Mucosa of rectum (tissue), 2 donors: ENCODE data around the gene ADAM22.

Source experiments
- H3K27ac ChIP-seq, 2 donors: one replicate each; pipeline ENCODE4 v1.7.0; 2013; ENCODE audit warnings: inconsistent platforms in 2 of 2, low read depth in 2 of 2, low read length in 2 of 2
- H3K27me3 ChIP-seq, 2 donors: one replicate each; pipeline ENCODE4 v1.7.0; 2013; ENCODE audit warnings: low read length in 2 of 2; ENCODE audit not compliant: control insufficient read depth in 2 of 2, insufficient read depth in 2 of 2
- H3K36me3 ChIP-seq, 2 donors: one replicate each; pipeline ENCODE4 v1.7.0; 2013; ENCODE audit warnings: low read length in 2 of 2; ENCODE audit not compliant: control insufficient read depth in 2 of 2, insufficient read depth in 2 of 2
- H3K4me1 ChIP-seq, 2 donors: one replicate each; pipeline ENCODE4 v1.7.0; 2013; ENCODE audit warnings: low read length in 2 of 2, mild to moderate bottlenecking in 1 of 2; ENCODE audit not compliant: control insufficient read depth in 2 of 2, insufficient read depth in 2 of 2
- H3K4me3 ChIP-seq, 2 donors: one replicate each; pipeline ENCODE4 v1.7.0; 2013; ENCODE audit warnings: low read length in 2 of 2
- H3K9ac ChIP-seq, 2 donors: one replicate each; pipeline ENCODE4 v1.7.0; 2013; ENCODE audit warnings: low read length in 2 of 2, low read depth in 1 of 2, mild to moderate bottlenecking in 1 of 2
- H3K9me3 ChIP-seq, 2 donors: one replicate each; pipeline ENCODE4 v1.7.0; 2013; ENCODE audit warnings: low read length in 2 of 2; ENCODE audit not compliant: control insufficient read depth in 2 of 2
- donor health status: healthy.
- donor health status: Normal muscosa, but diverticular disease.

Gene ADAM22

DNA sequence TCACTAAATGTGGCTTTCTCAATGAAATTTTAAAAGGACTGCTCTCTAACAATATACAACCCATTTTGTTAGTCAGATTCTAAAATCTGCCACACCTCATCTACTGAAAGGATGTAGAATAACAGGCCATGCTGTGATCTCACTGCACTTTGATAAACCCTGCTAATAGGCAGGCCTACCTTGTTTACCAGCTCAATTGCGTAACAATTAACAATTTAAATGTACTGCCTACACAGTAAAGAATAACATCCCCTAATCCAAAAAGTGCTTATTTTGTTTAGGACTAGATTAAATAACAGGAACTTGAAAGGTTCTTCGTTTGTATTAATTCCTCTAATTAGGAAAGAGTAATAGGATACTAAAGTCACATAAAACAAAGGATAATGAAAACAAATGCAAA, 281.2 kb downstream of the ADAM22 start:
- Histone ChIP-seq H3K27me3 (no peaks in the 10 kb centered on the region), H3K36me3 (peaks cover 46 to 49% of the 10 kb centered on the region in 2 donors), H3K9ac (no peak overlapping the region), H3K27ac (no peak overlapping the region), H3K9me3 (no peaks in the 10 kb centered on the region), H3K4me3 (no peak overlapping the region), H3K4me1 (peaks cover 12 to 17% of the 10 kb centered on the region in 2 donors)

DNA sequence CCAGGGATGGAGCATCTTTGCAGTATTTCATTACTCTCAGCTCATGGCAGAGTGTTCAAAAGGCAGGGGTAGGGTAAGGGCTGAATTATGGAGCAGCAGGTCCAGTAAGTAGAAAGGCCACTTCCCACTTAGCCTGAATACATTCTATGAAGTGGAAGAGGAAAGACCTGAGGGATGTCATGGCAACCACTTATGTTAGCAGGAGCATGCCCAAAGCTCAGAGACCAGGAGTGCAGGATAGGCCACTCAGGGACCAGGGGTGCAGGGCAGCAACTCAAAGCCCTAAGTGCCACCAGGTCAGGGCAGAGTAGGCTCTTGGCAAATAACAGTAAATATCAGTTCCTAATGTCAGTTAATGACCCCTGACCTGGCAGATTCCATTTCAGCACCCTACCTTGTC, 282.2 kb downstream of the ADAM22 start:
- H3K27me3 ChIP-seq, result no peaks in the 10 kb centered on the region
- no peak overlapping the region for H3K4me3 ChIP-seq
- H3K27ac ChIP-seq, result no peak overlapping the region
- no peak overlapping the region for H3K9ac ChIP-seq
- H3K36me3 ChIP-seq, result peaks cover 42 to 44% of the 10 kb centered on the region in 2 donors
- H3K4me1 ChIP-seq, result peaks cover 14 to 17% of the 10 kb centered on the region in 2 donors
- H3K9me3 ChIP-seq, result no peaks in the 10 kb centered on the region

DNA sequence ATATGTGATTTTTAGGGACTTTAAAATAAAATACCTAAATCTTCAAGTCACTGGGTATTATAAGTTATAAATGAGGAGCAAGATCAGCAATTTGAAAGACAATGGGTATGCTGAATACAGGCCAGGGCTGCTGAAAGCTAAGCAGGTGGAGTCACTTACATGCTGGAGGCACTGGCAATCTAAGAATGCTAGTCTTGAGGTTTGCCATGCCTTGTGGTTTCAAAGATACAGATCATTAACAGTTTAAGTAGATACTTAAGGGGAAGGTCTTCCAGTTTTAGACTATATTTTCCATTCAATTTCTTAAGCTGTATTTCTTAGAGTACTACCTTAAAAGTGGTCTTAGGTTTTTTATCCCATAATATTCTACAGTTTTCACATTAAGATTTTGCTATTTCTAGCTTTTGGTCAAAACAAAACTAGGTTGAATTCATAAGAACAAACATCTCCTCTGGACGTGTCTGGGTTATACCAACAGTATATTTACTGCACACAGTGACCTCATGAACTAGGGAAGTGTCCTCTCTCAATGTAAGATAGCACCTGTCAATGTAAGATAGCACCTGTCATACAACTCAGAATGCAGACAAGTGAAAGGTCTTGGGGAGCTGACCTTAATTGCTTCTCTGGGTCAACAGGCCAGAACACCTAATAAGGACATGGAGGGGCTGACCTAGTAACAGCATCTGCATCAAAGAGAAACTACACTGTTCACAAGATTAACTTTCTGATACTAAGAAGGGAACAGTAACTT, 283.8 kb downstream of the ADAM22 start:
- peaks cover 27 to 41% of the 10 kb centered on the region in 2 donors for H3K36me3 ChIP-seq
- H3K9me3 ChIP-seq, result no peaks in the 10 kb centered on the region
- peak overlapping the region; percentile 78 to 96 for H3K4me3 ChIP-seq
- H3K27me3 ChIP-seq, result no peaks in the 10 kb centered on the region
- H3K27ac ChIP-seq, result peak overlapping the region; percentile 92
- H3K9ac ChIP-seq, result peak overlapping the region; percentile 26 to 98
- peaks cover 15 to 17% of the 10 kb centered on the region in 2 donors for H3K4me1 ChIP-seq

DNA sequence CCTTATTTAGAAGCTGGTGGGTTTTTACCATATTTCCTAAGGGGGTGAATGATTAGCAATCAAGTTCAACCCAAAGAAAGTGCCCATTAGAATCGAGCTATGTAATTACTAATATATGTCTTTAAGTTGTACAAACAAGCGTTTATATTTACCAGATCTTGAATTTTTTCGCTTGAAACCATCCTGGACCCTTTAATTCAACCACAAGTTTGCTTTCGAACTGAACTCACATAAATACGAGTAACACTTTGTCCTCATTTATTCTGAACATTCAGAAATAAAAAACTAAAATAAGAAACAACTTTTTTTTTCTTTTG, 284.3 kb downstream of the ADAM22 start:
- Histone ChIP-seq H3K27me3 (no peaks in the 10 kb centered on the region), H3K9me3 (no peaks in the 10 kb centered on the region), H3K36me3 (peaks cover 22 to 36% of the 10 kb centered on the region in 2 donors), H3K4me3 (peak overlapping the region; percentile 78 to 96), H3K9ac (peak overlapping the region; percentile 96 to 98), H3K27ac (peak overlapping the region; percentile 92), H3K4me1 (peaks cover 17% of the 10 kb centered on the region in 2 donors)

DNA sequence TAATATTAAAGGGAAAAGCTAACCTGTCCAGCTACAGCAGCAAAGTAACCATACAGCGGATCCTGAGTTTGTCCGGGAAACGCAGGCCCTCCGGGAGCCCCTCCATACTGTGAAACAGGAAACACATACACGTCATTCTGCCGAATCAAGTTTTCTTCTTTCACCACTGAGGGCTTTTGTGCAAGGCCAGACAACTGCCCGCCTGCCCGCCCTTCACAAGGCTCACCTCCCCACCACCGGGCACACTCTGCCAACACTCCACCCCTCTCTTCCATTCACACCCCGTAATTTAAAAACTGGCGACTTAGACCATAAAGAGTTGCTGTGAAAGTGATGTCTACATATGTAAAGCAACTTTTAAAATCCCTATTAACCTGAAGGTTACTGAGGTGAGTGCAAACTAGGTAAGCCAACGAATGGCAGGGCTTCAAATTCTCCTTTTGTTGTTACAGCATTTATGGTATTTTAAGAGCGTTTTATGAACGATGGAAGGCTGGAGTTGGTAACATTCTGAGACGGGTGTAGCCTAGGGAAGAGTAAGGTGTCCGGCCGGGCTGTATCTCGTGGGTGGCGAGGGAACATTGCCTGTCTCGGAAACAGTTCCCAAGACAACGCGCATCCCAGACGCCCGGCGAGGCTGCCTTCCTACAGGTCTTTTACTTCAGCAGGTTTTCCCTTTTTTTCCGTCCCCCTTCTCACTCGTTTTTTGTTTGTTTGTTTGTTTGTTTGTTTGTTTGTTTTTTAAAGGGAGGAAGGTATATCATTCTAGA, 285.0 kb downstream of the ADAM22 start:
- peak overlapping the region; percentile 78 to 96 for H3K4me3 ChIP-seq
- H3K36me3 ChIP-seq, result peaks cover 17 to 31% of the 10 kb centered on the region in 2 donors
- H3K4me1 ChIP-seq, result peaks cover 17 to 20% of the 10 kb centered on the region in 2 donors
- peak overlapping the region; percentile 92 for H3K27ac ChIP-seq
- H3K9ac ChIP-seq, result peak overlapping the region; percentile 96 to 98
- no peaks in the 10 kb centered on the region for H3K9me3 ChIP-seq
- no peaks in the 10 kb centered on the region for H3K27me3 ChIP-seq

DNA sequence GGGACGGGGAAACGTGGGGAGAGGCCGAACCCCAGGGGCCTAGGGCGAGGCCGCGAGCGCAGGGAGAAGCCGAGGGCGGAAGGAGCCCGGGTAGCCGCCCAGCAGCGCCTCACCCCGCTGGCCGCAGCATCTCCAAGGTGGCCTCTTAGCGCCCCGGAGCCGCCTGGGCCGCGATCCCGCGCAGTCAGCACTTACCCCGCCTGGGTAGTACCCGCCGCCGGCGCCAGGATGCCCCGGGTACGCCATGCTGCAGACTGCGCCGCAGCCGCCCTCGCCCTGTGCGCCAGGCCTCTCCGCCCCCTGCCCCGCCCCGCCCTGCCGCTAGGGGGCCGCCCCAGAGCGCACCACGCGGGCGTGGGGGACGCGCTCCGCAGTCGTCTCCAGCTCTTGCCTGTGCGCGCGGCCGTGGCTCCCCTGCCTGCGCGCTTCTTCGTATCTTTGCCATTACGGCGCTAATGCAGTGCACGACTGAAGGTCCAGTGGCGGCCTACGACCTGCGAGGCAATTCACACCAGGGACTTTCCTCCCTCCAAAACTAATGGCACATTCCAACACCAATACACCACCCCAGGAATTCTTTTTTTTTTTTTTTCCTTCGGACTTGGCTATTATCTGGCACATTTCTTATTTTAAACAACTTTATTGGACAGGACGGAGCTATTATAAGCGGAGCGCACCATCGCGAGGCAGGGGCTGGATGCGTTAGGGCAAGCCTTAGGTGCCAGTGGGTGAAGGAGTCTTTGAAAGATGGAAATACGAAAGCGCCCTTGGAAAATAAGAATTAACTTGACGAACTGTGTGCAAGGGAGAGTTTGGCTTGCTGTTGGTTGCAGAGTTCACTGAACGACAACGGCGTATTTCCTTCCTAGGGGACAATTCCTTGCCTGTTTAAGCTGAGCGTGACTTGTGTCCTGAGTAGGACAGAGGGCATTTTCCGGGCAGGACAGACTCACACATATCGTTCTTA, 286.0 kb downstream of the ADAM22 start, which contains the start of gene SRI:
Gene SRI (minus strand): TSS at position 258 of the 967 bp plus-strand sequence. CDS start 12 bp downstream, at position 246.
- H3K27ac ChIP-seq, result peak within 1 kb of the TSS; percentile 92
- peak within 1 kb of the TSS; percentile 78 to 96 for H3K4me3 ChIP-seq
- H3K27me3 ChIP-seq, result no peaks in the 10 kb centered on the region
- H3K36me3 ChIP-seq, result peaks cover 9 to 23% of the 10 kb centered on the region in 2 donors
- peak within 1 kb of the TSS; percentile 96 to 98 for H3K9ac ChIP-seq
- no peaks in the 10 kb centered on the region for H3K9me3 ChIP-seq
- peaks cover 21 to 22% of the 10 kb centered on the region in 2 donors for H3K4me1 ChIP-seq

DNA sequence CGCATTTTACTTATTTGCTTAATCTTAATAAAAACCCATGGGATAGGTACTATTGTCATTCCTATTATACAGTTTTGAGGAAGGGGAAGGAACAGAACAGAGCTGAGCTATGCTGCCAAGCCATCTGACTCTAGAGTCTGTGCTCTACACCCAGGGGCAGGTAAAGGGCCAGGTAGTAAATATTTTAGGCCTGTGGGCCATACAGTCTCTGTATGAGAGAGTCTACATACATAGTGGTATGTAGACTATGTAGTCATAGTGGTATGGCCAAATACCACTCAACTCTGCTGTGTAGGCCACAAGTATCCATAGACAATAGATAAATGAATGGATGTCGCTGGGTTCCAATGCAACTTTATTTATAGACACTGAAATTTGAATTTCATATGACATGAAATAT, 289.2 kb downstream of the ADAM22 start:
- Histone ChIP-seq H3K4me3 (peak overlapping the region in 1 of 2 donors; percentile 84), H3K27ac (no peak overlapping the region), H3K36me3 (no peaks in the 10 kb centered on the region), H3K9ac (no peak overlapping the region), H3K9me3 (no peaks in the 10 kb centered on the region), H3K4me1 (peaks cover 16 to 17% of the 10 kb centered on the region in 2 donors), H3K27me3 (no peaks in the 10 kb centered on the region)

DNA sequence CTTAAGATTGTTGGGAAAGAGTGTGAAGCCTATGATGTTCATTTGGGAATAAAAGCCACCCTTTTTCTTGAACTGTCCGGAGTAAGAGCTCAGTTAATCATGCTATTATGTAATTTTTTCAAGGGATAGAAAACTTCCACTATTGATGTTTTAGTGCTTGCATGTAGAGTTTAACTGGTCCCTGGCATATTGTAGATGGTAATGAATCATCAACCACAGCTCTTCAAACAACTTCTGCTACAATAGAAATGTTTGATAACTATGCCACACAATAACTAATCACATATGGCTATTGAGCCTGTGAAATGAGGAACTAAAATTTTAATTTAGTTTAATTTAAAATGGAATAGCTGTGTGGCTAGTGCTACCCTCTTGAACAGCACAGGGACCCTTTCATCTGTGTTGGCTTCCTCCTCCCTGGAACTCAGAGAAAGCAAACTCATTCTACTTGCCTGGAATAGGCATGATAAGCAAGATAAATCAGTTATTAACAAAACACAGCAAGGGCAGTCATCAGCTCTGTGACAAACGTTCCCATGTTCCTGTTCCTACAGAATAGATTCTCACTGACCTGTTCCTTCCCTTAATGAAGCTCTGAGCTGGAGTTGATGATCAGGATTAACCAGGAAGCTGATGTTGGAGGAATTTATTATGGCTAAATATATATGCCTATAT, 290.7 kb downstream of the ADAM22 start:
- H3K9ac ChIP-seq, result peak overlapping the region; percentile 54 to 61
- H3K4me3 ChIP-seq, result peak overlapping the region; percentile 59 to 84
- H3K9me3 ChIP-seq, result no peaks in the 10 kb centered on the region
- peak overlapping the region; percentile 78 to 88 for H3K27ac ChIP-seq
- no peaks in the 10 kb centered on the region for H3K36me3 ChIP-seq
- H3K27me3 ChIP-seq, result no peaks in the 10 kb centered on the region
- peaks cover 7 to 10% of the 10 kb centered on the region in 2 donors for H3K4me1 ChIP-seq

DNA sequence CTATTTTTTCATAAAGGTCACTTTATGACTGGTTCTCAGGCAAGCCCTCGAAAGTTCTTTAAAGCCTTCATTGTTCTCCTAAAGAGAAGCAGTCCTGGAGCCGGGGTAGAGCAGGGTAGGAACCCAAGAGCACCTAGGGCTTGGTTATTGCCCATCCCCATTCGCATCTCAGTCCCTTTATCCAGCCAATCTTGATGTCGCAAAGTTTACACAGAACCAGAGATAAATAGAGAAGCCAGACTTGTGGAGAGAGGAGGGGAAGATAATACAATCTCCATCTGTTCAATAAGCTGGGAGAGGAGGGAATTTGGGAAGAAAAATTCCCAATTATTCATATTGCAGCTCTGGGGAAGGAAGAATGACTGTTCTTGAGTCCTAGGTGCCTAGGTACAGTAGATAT, 292.1 kb downstream of the ADAM22 start:
- Histone ChIP-seq H3K4me3 (peak overlapping the region; percentile 59 to 84), H3K9ac (peak overlapping the region; percentile 61 to 71), H3K36me3 (no peaks in the 10 kb centered on the region), H3K9me3 (no peaks in the 10 kb centered on the region), H3K27ac (peak overlapping the region; percentile 78 to 88), H3K4me1 (peaks cover 10 to 13% of the 10 kb centered on the region in 2 donors), H3K27me3 (no peaks in the 10 kb centered on the region)
